GM06990 (cell line): Measurements from ENCODE around the gene JAK3.
A peak's percentile ranks its signal among the peaks of the same experiment; 100 is the strongest.

Experiments used
- DNase-seq: peaks from one replicate; pipeline ENCODE4 v3.0.0-alpha.2; 2011; ENCODE audit not compliant: insufficient read length; ENCODE audit errors: extremely low read depth
- H3K27me3 ChIP-seq: replicated peaks from 2 replicates; pipeline ENCODE4 v1.6.0; 2011; ENCODE audit warnings: low read length; ENCODE audit not compliant: control insufficient read depth, insufficient read depth
- H3K36me3 ChIP-seq: 2 replicates; pipeline ENCODE4 v1.5.1; 2011; ENCODE audit warnings: low read length; ENCODE audit not compliant: control insufficient read depth, insufficient read depth
- H3K4me3 ChIP-seq: replicated peaks from 2 replicates; pipeline ENCODE4 v1.5.1; 2011; ENCODE audit warnings: low read depth, mild to moderate bottlenecking, control low read depth, low read length
- TF ChIP-seq, protein P1 (sequence below): IDR thresholded peaks from 2 replicates; pipeline ENCODE4 v1.5.1; 2011; ENCODE audit warnings: low read length, control low read depth, mild to moderate bottlenecking, inconsistent platforms; ENCODE audit not compliant: insufficient read depth, poor library complexity, severe bottlenecking

Gene JAK3

DNA sequence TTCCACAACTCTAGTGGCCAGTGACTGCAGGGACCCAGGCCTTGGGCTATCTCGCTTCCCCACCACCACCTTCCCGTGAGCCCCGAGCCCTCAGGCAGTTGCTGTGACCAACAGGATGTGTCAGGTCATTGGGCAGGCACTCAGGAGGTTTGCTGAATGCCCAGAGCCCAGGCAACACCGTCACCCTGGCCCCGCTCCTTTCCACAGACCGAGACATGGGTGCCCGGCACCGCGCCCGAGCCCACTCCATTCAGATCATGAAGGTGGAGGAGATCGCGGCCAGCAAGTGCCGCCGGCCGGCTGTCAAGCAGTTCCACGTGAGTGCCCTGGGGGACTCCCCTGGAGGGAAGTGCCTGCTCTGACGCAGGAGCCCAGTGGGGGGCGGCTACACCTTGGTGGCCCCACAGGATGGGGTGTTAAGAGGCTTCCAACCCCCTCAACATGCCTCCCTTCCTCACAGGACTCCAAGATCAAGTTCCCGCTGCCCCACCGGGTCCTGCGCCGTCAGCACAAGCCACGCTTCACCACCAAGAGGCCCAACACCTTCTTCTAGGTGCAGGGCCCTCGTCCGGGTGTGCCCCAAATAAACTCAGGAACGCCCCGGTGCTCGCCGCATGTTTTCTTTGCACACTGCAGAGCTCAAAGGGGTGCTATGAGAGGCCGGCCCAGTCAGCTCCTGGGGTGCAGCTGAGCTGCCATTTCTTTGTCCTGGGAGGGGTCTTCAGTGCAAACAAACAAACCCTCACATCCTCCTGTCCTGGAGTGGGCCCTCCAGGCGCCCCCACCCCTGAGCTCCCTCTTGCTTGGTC, 15.1 kb upstream of the JAK3 start:
- Histone ChIP-seq H3K4me3 (peak overlapping the region; percentile 98), H3K27me3 (no peaks in the 10 kb centered on the region), H3K36me3 (peaks cover 36% of the 10 kb centered on the region)
- TF ChIP-seq, protein P1, sequence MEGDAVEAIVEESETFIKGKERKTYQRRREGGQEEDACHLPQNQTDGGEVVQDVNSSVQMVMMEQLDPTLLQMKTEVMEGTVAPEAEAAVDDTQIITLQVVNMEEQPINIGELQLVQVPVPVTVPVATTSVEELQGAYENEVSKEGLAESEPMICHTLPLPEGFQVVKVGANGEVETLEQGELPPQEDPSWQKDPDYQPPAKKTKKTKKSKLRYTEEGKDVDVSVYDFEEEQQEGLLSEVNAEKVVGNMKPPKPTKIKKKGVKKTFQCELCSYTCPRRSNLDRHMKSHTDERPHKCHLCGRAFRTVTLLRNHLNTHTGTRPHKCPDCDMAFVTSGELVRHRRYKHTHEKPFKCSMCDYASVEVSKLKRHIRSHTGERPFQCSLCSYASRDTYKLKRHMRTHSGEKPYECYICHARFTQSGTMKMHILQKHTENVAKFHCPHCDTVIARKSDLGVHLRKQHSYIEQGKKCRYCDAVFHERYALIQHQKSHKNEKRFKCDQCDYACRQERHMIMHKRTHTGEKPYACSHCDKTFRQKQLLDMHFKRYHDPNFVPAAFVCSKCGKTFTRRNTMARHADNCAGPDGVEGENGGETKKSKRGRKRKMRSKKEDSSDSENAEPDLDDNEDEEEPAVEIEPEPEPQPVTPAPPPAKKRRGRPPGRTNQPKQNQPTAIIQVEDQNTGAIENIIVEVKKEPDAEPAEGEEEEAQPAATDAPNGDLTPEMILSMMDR, result no peak
- DNase-seq, result no peak

DNA sequence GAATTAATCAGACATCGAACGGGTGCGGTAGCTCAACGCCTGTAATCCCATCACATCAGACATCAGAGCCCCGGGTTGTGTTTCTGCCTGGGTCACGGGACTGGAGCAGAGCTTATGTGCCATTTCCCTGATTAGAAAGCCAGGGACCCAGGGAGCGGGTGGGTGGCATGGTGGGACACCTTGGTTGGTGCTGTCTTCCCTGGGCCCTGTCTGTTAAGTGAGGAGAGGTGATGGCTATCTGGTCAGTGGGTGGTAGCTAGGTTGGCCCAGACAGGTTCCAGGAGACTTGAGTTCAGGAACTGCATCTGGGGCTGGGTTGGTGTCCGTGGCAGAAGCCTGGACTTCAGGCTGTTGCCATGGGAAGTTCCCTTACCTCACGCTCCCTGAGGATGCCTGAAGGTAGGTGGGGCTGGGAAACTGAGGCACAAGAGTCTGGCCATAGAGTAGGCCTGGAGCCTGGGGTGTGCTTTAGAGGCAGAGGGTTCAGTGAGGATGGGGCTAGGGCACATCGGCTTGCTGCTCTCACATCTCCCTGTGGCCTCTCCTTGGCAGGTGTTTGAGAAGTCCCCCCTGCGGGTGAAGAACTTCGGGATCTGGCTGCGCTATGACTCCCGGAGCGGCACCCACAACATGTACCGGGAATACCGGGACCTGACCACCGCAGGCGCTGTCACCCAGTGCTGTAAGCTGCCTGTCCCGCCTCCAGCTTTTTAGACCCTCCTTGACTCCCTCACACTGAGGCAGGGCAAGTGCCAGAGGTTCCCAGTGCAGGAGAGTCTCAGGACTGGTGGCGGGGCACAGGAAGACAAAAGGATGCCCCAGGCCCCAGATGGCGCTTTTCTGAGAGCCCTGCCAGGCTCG, 14.0 kb upstream of the JAK3 start:
- peaks cover 36% of the 10 kb centered on the region for H3K36me3 ChIP-seq

DNA sequence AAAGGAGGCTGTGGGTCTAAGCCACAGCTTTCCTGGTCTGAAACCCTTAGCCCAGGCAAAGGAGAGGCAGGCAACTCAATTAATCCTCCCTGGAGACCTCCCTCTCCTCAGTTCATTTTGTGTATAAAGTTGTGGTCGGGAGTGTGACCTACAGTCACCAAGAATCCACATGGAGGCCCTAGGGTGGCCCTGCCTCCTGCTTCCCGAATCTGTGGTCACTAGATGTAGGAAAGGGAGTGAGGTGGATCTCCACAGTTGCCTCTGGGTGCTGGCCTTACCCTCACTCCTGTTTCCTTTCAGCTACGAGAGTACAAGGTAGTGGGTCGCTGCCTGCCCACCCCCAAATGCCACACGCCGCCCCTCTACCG, 13.2 kb upstream of the JAK3 start:
- TF ChIP-seq, protein P1, result no peak
- Histone ChIP-seq H3K4me3 (peak overlapping the region; percentile 98), H3K27me3 (no peaks in the 10 kb centered on the region), H3K36me3 (peaks cover 36% of the 10 kb centered on the region)
- no peak for DNase-seq

More for the DNA sequence above, 14.0 kb upstream of the JAK3 start:
- Histone ChIP-seq H3K4me3 (peak overlapping the region; percentile 98), H3K27me3 (no peaks in the 10 kb centered on the region)
- DNase-seq, result no peak
- TF ChIP-seq, protein P1, result no peak

DNA sequence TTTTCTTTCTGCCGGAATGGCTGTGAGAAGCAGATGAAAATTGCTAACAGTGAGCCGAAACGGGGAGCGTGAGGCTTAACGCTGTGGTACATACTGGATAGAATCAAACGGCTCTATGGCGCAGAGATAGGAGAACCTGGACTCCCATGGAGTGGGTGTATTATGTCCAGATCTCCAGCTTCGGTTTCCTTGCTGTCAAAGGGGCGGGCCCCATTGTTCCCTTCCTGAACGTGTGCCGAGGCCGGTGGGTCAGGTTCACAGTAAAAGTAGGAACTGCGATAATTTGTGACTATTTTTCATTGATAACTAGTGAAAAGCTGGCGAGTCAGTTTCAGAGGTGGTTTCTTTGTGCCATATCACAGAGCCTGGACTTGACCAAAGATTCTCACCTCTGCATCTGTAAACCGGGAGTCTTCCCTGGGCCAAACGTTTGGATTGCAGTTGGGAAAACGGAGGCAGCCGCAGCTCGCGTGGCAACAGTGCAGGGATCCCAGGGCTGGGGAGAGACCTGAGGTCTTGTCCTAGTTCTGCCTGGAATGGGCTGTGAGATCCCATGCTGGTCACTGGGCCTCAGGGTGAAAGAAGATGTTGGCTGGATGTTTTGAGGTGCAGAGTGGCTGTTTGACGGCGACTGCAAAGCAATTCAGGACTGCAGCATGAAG, 12.7 kb upstream of the JAK3 start:
- TF ChIP-seq, protein P1, result no peak
- peak overlapping the region; percentile 98 for H3K4me3 ChIP-seq
- no peak for DNase-seq
- H3K36me3 ChIP-seq, result peaks cover 36% of the 10 kb centered on the region
- no peaks in the 10 kb centered on the region for H3K27me3 ChIP-seq

DNA sequence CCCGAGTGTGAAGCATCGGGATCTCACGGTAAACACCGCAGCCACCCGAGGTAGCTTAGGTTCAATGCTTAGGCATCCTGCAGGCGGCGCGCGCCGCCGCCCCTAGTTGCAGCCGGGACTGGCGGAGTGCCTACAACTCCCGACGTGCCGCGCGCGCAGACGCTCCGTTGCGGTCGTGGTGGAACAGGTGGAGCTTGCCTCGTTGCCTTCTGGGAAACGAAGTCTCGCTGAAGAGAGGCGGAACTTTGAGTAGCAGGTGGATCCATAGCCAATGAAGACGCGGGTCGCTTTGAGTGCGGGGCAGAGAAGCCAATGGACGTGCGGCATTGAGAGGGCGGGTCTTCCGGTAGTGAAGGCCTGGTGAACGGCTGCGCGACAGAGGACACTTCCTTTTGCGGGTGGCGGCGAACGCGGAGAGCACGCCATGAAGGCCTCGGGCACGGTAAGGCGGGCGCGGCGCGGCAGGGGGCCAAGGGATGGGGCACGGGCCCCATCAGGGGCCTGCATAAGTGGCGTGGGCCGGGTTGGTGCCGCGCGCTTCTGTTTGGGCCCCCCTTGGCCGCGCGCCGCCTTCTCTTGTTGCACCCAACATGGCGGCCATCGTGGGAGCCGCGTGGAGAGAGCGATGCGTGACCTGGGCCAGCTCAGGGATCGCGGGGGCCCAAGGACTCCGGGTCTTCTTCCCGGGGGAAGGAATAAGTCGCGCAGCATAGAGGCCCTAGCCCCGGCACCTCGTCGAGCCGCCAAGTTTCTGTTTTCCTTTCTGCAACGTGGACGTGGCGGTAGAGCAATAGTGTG, 11.9 kb upstream of the JAK3 start, which contains the start of gene RPL18A:
TSS of gene RPL18A (plus strand) at position 378 of the 798 bp plus-strand sequence. CDS start at position 425, 47 bp downstream.
- H3K27me3 ChIP-seq, result no peaks in the 10 kb centered on the region
- H3K4me3 ChIP-seq, result peak within 1 kb of the TSS; percentile 98
- H3K36me3 ChIP-seq, result peaks cover 36% of the 10 kb centered on the region
- peak; percentile 100 for DNase-seq
- TF ChIP-seq, protein P1, result peak; percentile 95
